NCI-H1105 (cell line): ENCODE measurements around the gene BACH2.

Experiments used
- DNase-seq: peaks from one replicate; lab custom pipeline; 2025; lab: John Stamatoyannopoulos, UW

BACH2 gene

GRCh38 chr6:90093558-90094073 lies 203.0 kb downstream of the BACH2 start:
- no peak for DNase-seq

- no peak for DNase-seq
These were observed 205.8 kb downstream of the BACH2 start for GRCh38 chr6:90090866-90091265.

GRCh38 chr6:90088009-90088408 lies 208.6 kb downstream of the BACH2 start:
- no peak for DNase-seq

- no peak for DNase-seq
These were observed 209.4 kb downstream of the BACH2 start for GRCh38 chr6:90087106-90087833.

- no peak for DNase-seq
These were observed 210.1 kb downstream of the BACH2 start for GRCh38 chr6:90086517-90086916.

GRCh38 chr6:90083891-90084290 lies 212.8 kb downstream of the BACH2 start:
- DNase-seq: no peak

- DNase-seq: no peak
These were observed 213.8 kb downstream of the BACH2 start for GRCh38 chr6:90082847-90083246.

- no peak for DNase-seq
These were observed 215.7 kb downstream of the BACH2 start for GRCh38 chr6:90080876-90081481.

GRCh38 chr6:90079560-90080490 lies 216.8 kb downstream of the BACH2 start:
- DNase-seq: no peak

GRCh38 chr6:90078513-90079289 lies 217.9 kb downstream of the BACH2 start:
- no peak for DNase-seq

- no peak for DNase-seq
These were observed 219.9 kb downstream of the BACH2 start for GRCh38 chr6:90076511-90077415.

GRCh38 chr6:90074161-90074850 lies 222.3 kb downstream of the BACH2 start:
- DNase-seq: no peak

- DNase-seq: no peak
These were observed 223.6 kb downstream of the BACH2 start for GRCh38 chr6:90072935-90073464.

- DNase-seq: no peak
These were observed 224.1 kb downstream of the BACH2 start for GRCh38 chr6:90072501-90072900.

GRCh38 chr6:90068703-90069523 lies 227.7 kb downstream of the BACH2 start:
- no peak for DNase-seq

GRCh38 chr6:90068264-90068663 lies 228.4 kb downstream of the BACH2 start:
- no peak for DNase-seq

GRCh38 chr6:90066697-90067096 lies 229.9 kb downstream of the BACH2 start:
- no peak for DNase-seq

- DNase-seq: no peak
These were observed 231.5 kb downstream of the BACH2 start for GRCh38 chr6:90065173-90065572.

- no peak for DNase-seq
These were observed 234.0 kb downstream of the BACH2 start for GRCh38 chr6:90062667-90063066.
